GM12878 (cell line): ENCODE data around the gene TMEM72. TPM values are rescaled to one million over a fixed set of nuclear protein-coding genes. Genes with fewer than 3 reads are reported as not detected.

ENCODE experiments used
- ATAC-seq: fragments of 200-7000 bp; cut with Tn5 transposase; 3 replicates; pipeline ENCODE4 v1.9.1; 2020; ENCODE audit warnings: mild to moderate bottlenecking, moderate library complexity
- BruUV-seq: library from RNA; stranded (reverse); fragments of 400-500 nt; replicated peaks from 2 replicates; lab custom pipeline; 2021; lab: Mats Ljungman, UMichigan
- CTCF ChIA-PET: fragments of 300-600 bp; sonication (Branson Sonifier 250); formaldehyde crosslinking; extraction: SDS; loops from one replicate; lab custom pipeline; 2021; ENCODE audit warnings: inconsistent platforms; lab: Yijun Ruan, JAX
- POLR2A ChIA-PET: fragments of 350-600 bp; formaldehyde crosslinking; extraction: SDS; loops from one replicate; lab custom pipeline; 2021; ENCODE audit warnings: inconsistent platforms; lab: Charles Lee
- RAD21 ChIA-PET: fragments of 300-600 bp; sonication (Branson Sonifier 250); formaldehyde crosslinking; loops from one replicate; lab custom pipeline; 2023; ENCODE audit warnings: antibody characterized with exemption; ENCODE audit not compliant: unreplicated experiment; lab: Charles Lee
- SMC1A ChIA-PET: fragments of 300-600 bp; sonication (Branson Sonifier 250); formaldehyde crosslinking; loops from one replicate; lab custom pipeline; 2023; ENCODE audit not compliant: unreplicated experiment, uncharacterized antibody; lab: Charles Lee
- DNase-seq: peaks from one replicate; pipeline ENCODE4 v3.0.0-alpha.2; 2011; ENCODE audit warnings: low read depth, low spot score
- FAIRE-seq: peaks from 3 replicates; lab custom pipeline; 2011; peaks lifted over from hg19 to GRCh38; lab: Jason Lieb, UNC
- H2AFZ ChIP-seq: 2 replicates; pipeline ENCODE4 v1.6.0; 2011; ENCODE audit warnings: low read depth, low read length, control low read depth; ENCODE audit not compliant: control insufficient read depth
- H3K27ac ChIP-seq: 2 replicates; pipeline ENCODE4 v1.5.1; 2011; ENCODE audit warnings: control low read depth; ENCODE audit not compliant: control insufficient read depth, insufficient read depth
- H3K27me3 ChIP-seq, 2 experiments: replicated peaks in 1 of 2; 2 replicates each; pipeline versions ENCODE4 v1.6.0 to v1.6.1; 2011; ENCODE audit warnings: low read length in 1 of 2; ENCODE audit not compliant: control insufficient read depth in 2 of 2, insufficient read depth in 2 of 2
- H3K36me3 ChIP-seq, 2 experiments: 2 replicates each; pipeline ENCODE4 v1.5.1; 2011; ENCODE audit warnings: low read length in 1 of 2; ENCODE audit not compliant: control insufficient read depth in 2 of 2, insufficient read depth in 2 of 2
- H3K4me1 ChIP-seq: 2 replicates; pipeline ENCODE4 v1.6.1; 2011; ENCODE audit warnings: mild to moderate bottlenecking, low read length, moderate library complexity, mixed read lengths; ENCODE audit not compliant: control insufficient read depth, insufficient read depth
- H3K4me2 ChIP-seq: 2 replicates; pipeline ENCODE4 v1.6.0; 2011; ENCODE audit warnings: control low read depth; ENCODE audit not compliant: control insufficient read depth, insufficient read depth
- H3K4me3 ChIP-seq: fragments of 200-600 bp; sonication (generic); 2 replicates; pipeline ENCODE4 v1.5.1; 2016
- H3K79me2 ChIP-seq: 2 replicates; pipeline ENCODE4 v1.6.0; 2011; ENCODE audit warnings: low read length; ENCODE audit not compliant: control insufficient read depth, insufficient read depth
- H3K9ac ChIP-seq: 2 replicates; pipeline ENCODE4 v1.8.0; 2011; ENCODE audit warnings: low read length, control low read depth, mixed read lengths; ENCODE audit not compliant: control insufficient read depth, insufficient read depth
- H3K9me3 ChIP-seq: replicated peaks from 3 replicates; pipeline ENCODE4 v1.5.1; 2011; ENCODE audit warnings: mild to moderate bottlenecking, low read length; ENCODE audit not compliant: control insufficient read depth, insufficient read depth
- H4K20me1 ChIP-seq: 2 replicates; pipeline ENCODE4 v1.6.0; 2011; ENCODE audit not compliant: control insufficient read depth, insufficient read depth
- ATF7 ChIP-seq: fragments of 450-650 bp; IDR thresholded peaks from 2 replicates; pipeline ENCODE4 v1.6.1; 2016; ENCODE audit warnings: low read depth, mild to moderate bottlenecking
- CREM ChIP-seq: IDR thresholded peaks from 2 replicates; pipeline ENCODE4 v1.6.1; 2014; ENCODE audit warnings: antibody characterized with exemption, low read depth
- ETV6 ChIP-seq, 2 experiments: fragments of 450-650 bp in 1 of 2; IDR thresholded peaks in 1 of 2; conservative IDR thresholded peaks in 1 of 2; 2 replicates each; pipeline ENCODE4 v1.6.1; 2014; ENCODE audit warnings: antibody characterized with exemption in 1 of 2, borderline replicate concordance in 1 of 2, low read depth in 1 of 2, mild to moderate bottlenecking in 1 of 2, moderate library complexity in 1 of 2
- JUNB ChIP-seq: IDR thresholded peaks from 2 replicates; pipeline ENCODE4 v1.6.1; 2016; ENCODE audit warnings: antibody characterized with exemption, mild to moderate bottlenecking
- KLF5 ChIP-seq: fragments of 450-650 bp; IDR thresholded peaks from 2 replicates; pipeline ENCODE4 v1.6.1; 2014; ENCODE audit warnings: mild to moderate bottlenecking; ENCODE audit not compliant: partially characterized antibody
- MYC ChIP-seq: IDR thresholded peaks from 2 replicates; pipeline ENCODE4 v1.6.1; 2011; ENCODE audit warnings: mild to moderate bottlenecking, low read length, moderate library complexity, inconsistent platforms; ENCODE audit not compliant: insufficient read depth, insufficient replicate concordance, insufficient read length, severe bottlenecking
- NFYB ChIP-seq: IDR thresholded peaks from 2 replicates; pipeline ENCODE4 v1.6.1; 2011; ENCODE audit warnings: low read depth, mild to moderate bottlenecking, low read length, improper control_type of control experiment, moderate library complexity; ENCODE audit not compliant: insufficient read depth
- NRF1 ChIP-seq: conservative IDR thresholded peaks from 2 replicates; pipeline ENCODE4 v1.6.1; 2011; ENCODE audit warnings: mild to moderate bottlenecking, low read depth, low read length, improper control_type of control experiment
- RB1 ChIP-seq: fragments of 450-650 bp; formaldehyde crosslinking; IDR thresholded peaks from 2 replicates; pipeline ENCODE4 v1.6.1; 2017; ENCODE audit warnings: mild to moderate bottlenecking, borderline replicate concordance
- RFX5 ChIP-seq: IDR thresholded peaks from 2 replicates; pipeline ENCODE4 v1.6.1; 2011; ENCODE audit warnings: low read depth, low read length, improper control_type of control experiment
- SREBF2 ChIP-seq: IDR thresholded peaks from 2 replicates; pipeline ENCODE4 v1.6.1; 2012; ENCODE audit warnings: mild to moderate bottlenecking, low read length
- STAT1 ChIP-seq: fragments of 450-650 bp; conservative IDR thresholded peaks from 2 replicates; pipeline ENCODE4 v1.6.1; 2014; ENCODE audit warnings: antibody characterized with exemption, mild to moderate bottlenecking
- TAF1 ChIP-seq: IDR thresholded peaks from 2 replicates; pipeline ENCODE4 v1.6.1; 2011; ENCODE audit warnings: mild to moderate bottlenecking, low read depth, low read length, borderline replicate concordance
- TBL1XR1 ChIP-seq: IDR thresholded peaks from 2 replicates; pipeline ENCODE4 v1.6.1; 2012; ENCODE audit warnings: low read depth, low read length, improper control_type of control experiment
- YBX1 ChIP-seq: fragments of 450-650 bp; IDR thresholded peaks from 2 replicates; pipeline ENCODE4 v1.6.1; 2016; ENCODE audit warnings: antibody characterized with exemption
- ZNF217 ChIP-seq: fragments of 450-650 bp; IDR thresholded peaks from 2 replicates; pipeline ENCODE4 v1.6.1; 2017; ENCODE audit warnings: antibody characterized with exemption, mild to moderate bottlenecking
- ZNF622 ChIP-seq: fragments of 450-650 bp; IDR thresholded peaks from 2 replicates; pipeline ENCODE4 v1.6.1; 2017; ENCODE audit warnings: mild to moderate bottlenecking, inconsistent platforms
- WGBS: methylation state at CpG from one replicate; pipeline ENCODE4 v1.1.6; 2016; ENCODE audit warnings: low lambda C conversion rate; ENCODE audit not compliant: insufficient replicate concordance, insufficient coverage; ENCODE audit errors: missing lambda C conversion rate; 5-methylcytosine and 5-hydroxymethylcytosine counted together
- in situ Hi-C: fragments of 300-500 bp; cut with MboI; formaldehyde crosslinking; loops from 9 replicates; pipeline ENCODE4 v1.14.3; 2018; ENCODE audit warnings: mixed read lengths
- intact Hi-C: fragments of 100-400 bp; cut with micrococcal nuclease; formaldehyde crosslinking; loops from one replicate; pipeline ENCODE4 v1.14.2; 2022; ENCODE audit not compliant: unreplicated experiment
- polyA plus RNA-seq, 11 experiments: library from polyadenylated mRNA; depleted of rRNA in 4 of 11; unstranded in 6 of 11; stranded (reverse) in 5 of 11; fragments of >200 nt; fragmentation: Nextera tagmentation in 4 of 11; fragmentation: Illumina TruSeq in 1 of 11; extraction: Ambion mirVana in 4 of 11; extraction: Trizol in 1 of 11; gene quantifications; 1 replicate in 1 of 11; 2 replicates in 10 of 11; pipeline versions ENCODE4 v1.2.1 to v1.2.3, GENCODE V29; 2011 to 2016; ENCODE audit warnings: inconsistent platforms in 2 of 11, missing spikeins in 2 of 11, low read depth in 1 of 11
- total RNA-seq, 4 experiments: library from RNA; depleted of rRNA in 3 of 4; stranded (reverse); fragments of >200 nt in 3 of 4; fragmentation: Illumina TruSeq in 1 of 4; extraction: Trizol in 1 of 4; gene quantifications; 2 replicates each; pipeline versions ENCODE4 v1.2.1 to v1.2.3, GENCODE V29; 2013 to 2021
- TF ChIP-seq, protein P1 (sequence below): fragments of 450-650 bp; formaldehyde crosslinking; IDR thresholded peaks from 2 replicates; pipeline ENCODE4 v1.5.0; 2022; ENCODE audit warnings: mild to moderate bottlenecking, missing genetic modification characterization
- TF ChIP-seq, protein P2 (sequence below): IDR thresholded peaks from 2 replicates; pipeline ENCODE4 v1.6.1; 2011; ENCODE audit warnings: low read depth, low read length, improper control_type of control experiment, borderline replicate concordance
- TF ChIP-seq, protein P3 (sequence below): fragments of 150-350 bp; IDR thresholded peaks from 2 replicates; pipeline ENCODE4 v1.6.1; 2014; ENCODE audit warnings: mild to moderate bottlenecking, low read depth, low read length

TMEM72 gene
- total and polyA plus RNA-seq, 10 of the 15 experiments (the other 5 are each of a cell fraction or from before 2014, with no cell fraction given), result 0.12 TPM; not detected in 9

DNA sequence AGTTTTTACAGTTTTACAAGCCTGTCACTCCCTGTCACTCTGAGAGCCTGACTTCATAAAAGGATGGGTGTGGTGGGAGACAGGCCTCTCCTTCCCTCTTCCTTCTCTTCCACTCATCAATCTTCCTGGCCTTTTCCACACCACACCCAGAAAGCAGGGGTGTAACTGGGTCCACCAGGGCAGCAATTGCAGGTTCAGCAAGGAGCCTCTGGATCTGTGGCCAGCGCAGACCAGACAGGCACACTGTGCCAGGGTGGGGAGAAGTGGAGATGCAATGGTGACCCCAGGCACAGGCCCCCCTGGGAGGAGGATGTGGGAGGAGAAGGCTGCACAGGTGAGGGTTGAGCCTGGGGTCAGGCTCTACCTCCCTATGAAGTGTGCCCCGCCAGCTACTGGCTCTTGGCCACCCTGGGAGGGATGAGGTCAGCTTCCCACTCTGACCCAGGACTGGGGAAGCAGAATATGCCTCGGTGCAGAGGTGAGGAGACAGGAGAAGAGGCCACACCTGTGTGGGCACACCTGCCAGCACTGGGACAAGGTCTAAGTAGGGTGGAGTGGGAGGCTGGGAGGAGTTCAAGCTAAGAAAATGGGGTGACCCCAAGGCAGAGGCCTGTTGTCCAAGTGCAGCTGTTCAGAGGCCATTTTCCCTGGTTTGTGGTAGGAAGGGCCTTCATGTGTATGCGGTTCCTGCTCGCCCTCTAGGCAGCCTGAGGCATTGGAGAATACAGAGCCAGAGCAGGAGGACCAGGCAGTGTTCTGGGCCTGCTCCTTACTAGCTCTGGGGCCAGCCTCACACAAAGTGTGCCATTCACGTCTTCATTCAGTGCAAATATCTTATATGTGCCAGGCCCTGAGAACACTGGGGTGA is 20.2 kb upstream of the TMEM72 start:
- no peak for TF ChIP-seq TAF1
- no peak for TF ChIP-seq KLF5
- no peak for TF ChIP-seq ZNF622
- TF ChIP-seq, protein P1, sequence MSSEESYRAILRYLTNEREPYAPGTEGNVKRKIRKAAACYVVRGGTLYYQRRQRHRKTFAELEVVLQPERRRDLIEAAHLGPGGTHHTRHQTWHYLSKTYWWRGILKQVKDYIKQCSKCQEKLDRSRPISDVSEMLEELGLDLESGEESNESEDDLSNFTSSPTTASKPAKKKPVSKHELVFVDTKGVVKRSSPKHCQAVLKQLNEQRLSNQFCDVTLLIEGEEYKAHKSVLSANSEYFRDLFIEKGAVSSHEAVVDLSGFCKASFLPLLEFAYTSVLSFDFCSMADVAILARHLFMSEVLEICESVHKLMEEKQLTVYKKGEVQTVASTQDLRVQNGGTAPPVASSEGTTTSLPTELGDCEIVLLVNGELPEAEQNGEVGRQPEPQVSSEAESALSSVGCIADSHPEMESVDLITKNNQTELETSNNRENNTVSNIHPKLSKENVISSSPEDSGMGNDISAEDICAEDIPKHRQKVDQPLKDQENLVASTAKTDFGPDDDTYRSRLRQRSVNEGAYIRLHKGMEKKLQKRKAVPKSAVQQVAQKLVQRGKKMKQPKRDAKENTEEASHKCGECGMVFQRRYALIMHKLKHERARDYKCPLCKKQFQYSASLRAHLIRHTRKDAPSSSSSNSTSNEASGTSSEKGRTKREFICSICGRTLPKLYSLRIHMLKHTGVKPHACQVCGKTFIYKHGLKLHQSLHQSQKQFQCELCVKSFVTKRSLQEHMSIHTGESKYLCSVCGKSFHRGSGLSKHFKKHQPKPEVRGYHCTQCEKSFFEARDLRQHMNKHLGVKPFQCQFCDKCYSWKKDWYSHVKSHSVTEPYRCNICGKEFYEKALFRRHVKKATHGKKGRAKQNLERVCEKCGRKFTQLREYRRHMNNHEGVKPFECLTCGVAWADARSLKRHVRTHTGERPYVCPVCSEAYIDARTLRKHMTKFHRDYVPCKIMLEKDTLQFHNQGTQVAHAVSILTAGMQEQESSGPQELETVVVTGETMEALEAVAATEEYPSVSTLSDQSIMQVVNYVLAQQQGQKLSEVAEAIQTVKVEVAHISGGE (CRISPR knock-in tag), result no peak
- TF ChIP-seq STAT1, result no peak
- no peak for TF ChIP-seq ATF7
- TF ChIP-seq SREBF2, result no peak
- TF ChIP-seq NRF1, result no peak
- TF ChIP-seq NFYB, result no peak
- no peak for TF ChIP-seq RFX5
- TF ChIP-seq JUNB, result no peak
- TF ChIP-seq, protein P2, sequence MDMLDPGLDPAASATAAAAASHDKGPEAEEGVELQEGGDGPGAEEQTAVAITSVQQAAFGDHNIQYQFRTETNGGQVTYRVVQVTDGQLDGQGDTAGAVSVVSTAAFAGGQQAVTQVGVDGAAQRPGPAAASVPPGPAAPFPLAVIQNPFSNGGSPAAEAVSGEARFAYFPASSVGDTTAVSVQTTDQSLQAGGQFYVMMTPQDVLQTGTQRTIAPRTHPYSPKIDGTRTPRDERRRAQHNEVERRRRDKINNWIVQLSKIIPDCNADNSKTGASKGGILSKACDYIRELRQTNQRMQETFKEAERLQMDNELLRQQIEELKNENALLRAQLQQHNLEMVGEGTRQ, result no peak
- no peak for TF ChIP-seq RB1
- no peak for TF ChIP-seq CREM
- TF ChIP-seq ETV6 (conservative IDR thresholded peaks at IDR 0.05 in 1 of 2, IDR thresholded peaks at IDR 0.05 in 1 of 2; ENCODE audit: borderline replicate concordance in 1 of 2, low read depth in 1 of 2), result no peak
- TF ChIP-seq, protein P3, sequence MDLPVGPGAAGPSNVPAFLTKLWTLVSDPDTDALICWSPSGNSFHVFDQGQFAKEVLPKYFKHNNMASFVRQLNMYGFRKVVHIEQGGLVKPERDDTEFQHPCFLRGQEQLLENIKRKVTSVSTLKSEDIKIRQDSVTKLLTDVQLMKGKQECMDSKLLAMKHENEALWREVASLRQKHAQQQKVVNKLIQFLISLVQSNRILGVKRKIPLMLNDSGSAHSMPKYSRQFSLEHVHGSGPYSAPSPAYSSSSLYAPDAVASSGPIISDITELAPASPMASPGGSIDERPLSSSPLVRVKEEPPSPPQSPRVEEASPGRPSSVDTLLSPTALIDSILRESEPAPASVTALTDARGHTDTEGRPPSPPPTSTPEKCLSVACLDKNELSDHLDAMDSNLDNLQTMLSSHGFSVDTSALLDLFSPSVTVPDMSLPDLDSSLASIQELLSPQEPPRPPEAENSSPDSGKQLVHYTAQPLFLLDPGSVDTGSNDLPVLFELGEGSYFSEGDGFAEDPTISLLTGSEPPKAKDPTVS, result no peak
- no peak for TF ChIP-seq ZNF217
- TF ChIP-seq MYC, result no peak
- no peak for TF ChIP-seq TBL1XR1
- no peak for TF ChIP-seq YBX1
- TF ChIP-seq, all 136 proteins: peak for 0
- no TSS peak for BruUV-seq
- POLR2A ChIA-PET, result no interaction called here

More for the DNA sequence above, 20.2 kb upstream of the TMEM72 start:
- WGBS, result 17% methylated on average over 6 of the region's 6 CpGs
- H3K4me2 ChIP-seq, result no peak overlapping the region
- no peaks in the 10 kb centered on the region for H4K20me1 ChIP-seq
- no peak overlapping the region for H3K9ac ChIP-seq
- ChIA-PET RAD21 (no interaction called here), CTCF (no interaction called here), SMC1A (no interaction called here)
- H3K4me3 ChIP-seq, result no peak overlapping the region
- ATAC-seq (no peak), DNase-seq (no peak), FAIRE-seq (no peak)
- H3K4me1 ChIP-seq, result no peaks in the 10 kb centered on the region
- H3K27ac ChIP-seq, result no peak overlapping the region
- H3K27me3 ChIP-seq, result no peaks in the 10 kb centered on the region; a peak in 1 of 4 replicates
- no peaks in the 10 kb centered on the region for H3K79me2 ChIP-seq
- H3K36me3 ChIP-seq, result no peaks in the 10 kb centered on the region
- in situ Hi-C loops, result no loop called here
- no peak overlapping the region for H2AFZ ChIP-seq
- H3K9me3 ChIP-seq, result no peaks in the 10 kb centered on the region
- intact Hi-C loops, result no loop called here
